Measurements from ENCODE around the gene GRIA4.

GRIA4 gene

GRCh38 chr11:105789579-105790420 is 179.9 kb downstream of the GRIA4 start:
- no peak for DNase-seq (ENCODE audit: low spot score)

GRCh38 chr11:105790840-105791239 is 181.0 kb downstream of the GRIA4 start:
- no peak for DNase-seq (ENCODE audit: low spot score)

- DNase-seq (ENCODE audit: low spot score): no peak
These were observed 183.2 kb downstream of the GRIA4 start for GRCh38 chr11:105793092-105793491.

- no peak for DNase-seq (ENCODE audit: low spot score)
These were observed 189.4 kb downstream of the GRIA4 start for GRCh38 chr11:105799263-105799662.

- DNase-seq (ENCODE audit: low spot score): no peak
These were observed 190.0 kb downstream of the GRIA4 start for GRCh38 chr11:105799728-105800462.

GRCh38 chr11:105802390-105802789 is 192.5 kb downstream of the GRIA4 start:
- DNase-seq (ENCODE audit: low spot score): no peak

- DNase-seq (ENCODE audit: low spot score): no peak
These were observed 201.4 kb downstream of the GRIA4 start for GRCh38 chr11:105811242-105811641.

- no peak for DNase-seq (ENCODE audit: low spot score)
These were observed 211.5 kb downstream of the GRIA4 start for GRCh38 chr11:105821372-105821771.

- no peak for DNase-seq (ENCODE audit: low spot score)
These were observed 211.9 kb downstream of the GRIA4 start for GRCh38 chr11:105821781-105822180.

- DNase-seq (ENCODE audit: low spot score): no peak
These were observed 213.7 kb downstream of the GRIA4 start for GRCh38 chr11:105823495-105824033.

GRCh38 chr11:105824457-105825013 is 214.7 kb downstream of the GRIA4 start:
- DNase-seq (ENCODE audit: low spot score): no peak

GRCh38 chr11:105825141-105825540 is 215.3 kb downstream of the GRIA4 start:
- DNase-seq (ENCODE audit: low spot score): no peak

GRCh38 chr11:105827906-105828305 is 218.0 kb downstream of the GRIA4 start:
- no peak for DNase-seq (ENCODE audit: low spot score)

GRCh38 chr11:105829084-105829483 is 219.2 kb downstream of the GRIA4 start:
- DNase-seq (ENCODE audit: low spot score): no peak

- no peak for DNase-seq (ENCODE audit: low spot score)
These were observed 224.6 kb downstream of the GRIA4 start for GRCh38 chr11:105834461-105834860.

GRCh38 chr11:105838668-105839384 is 229.0 kb downstream of the GRIA4 start:
- peak; percentile 10 for DNase-seq (ENCODE audit: low spot score)

GRCh38 chr11:105840391-105840790 is 230.5 kb downstream of the GRIA4 start:
- DNase-seq (ENCODE audit: low spot score): no peak

- DNase-seq (ENCODE audit: low spot score): no peak
These were observed 242.5 kb downstream of the GRIA4 start for GRCh38 chr11:105852403-105852802.

- DNase-seq (ENCODE audit: low spot score): no peak
These were observed 244.4 kb downstream of the GRIA4 start for GRCh38 chr11:105854269-105854668.

GRCh38 chr11:105856954-105857353 is 247.1 kb downstream of the GRIA4 start:
- DNase-seq (ENCODE audit: low spot score): no peak

- no peak for DNase-seq (ENCODE audit: low spot score)
These were observed 247.9 kb downstream of the GRIA4 start for GRCh38 chr11:105857728-105858127.

GRCh38 chr11:105858841-105859240 is 249.0 kb downstream of the GRIA4 start:
- DNase-seq (ENCODE audit: low spot score): no peak

All from kidney capillary endothelial cell (primary cell).